Prostate gland (tissue), 2 donors: ENCODE results near the gene NCAM1. TPM values are rescaled to one million over a fixed set of nuclear protein-coding genes. Genes with fewer than 3 reads are reported as not detected.

Experiments used
- DNase-seq: peaks from one replicate; pipeline ENCODE4 v3.0.0-alpha.2; 2019; ENCODE audit warnings: low spot score
- H3K27ac ChIP-seq, 2 donors: fragments of 200-600 bp; sonication (generic); 2 replicates each; pipeline ENCODE4 v1.5.1; 2017 to 2019
- H3K27me3 ChIP-seq: fragments of 200-600 bp; sonication (generic); replicated peaks from 2 replicates; pipeline ENCODE4 v1.5.1; 2019; ENCODE audit not compliant: insufficient read depth
- H3K36me3 ChIP-seq, 2 donors: fragments of 200-600 bp; sonication (generic); 1 replicate in 1 of 2; 2 replicates in 1 of 2; pipeline versions ENCODE4 v1.5.1 to v1.8.1; 2017 to 2019
- H3K4me1 ChIP-seq: fragments of 200-600 bp; sonication (generic); replicated peaks from 2 replicates; pipeline ENCODE4 v1.5.1; 2019
- H3K4me3 ChIP-seq, 2 donors: fragments of 200-600 bp; sonication (generic); 2 replicates each; pipeline ENCODE4 v1.5.1; 2017 to 2019
- H3K9me3 ChIP-seq: fragments of 200-600 bp; sonication (generic); 2 replicates; pipeline ENCODE4 v1.5.1; 2017
- POLR2A ChIP-seq: fragments of 450-650 bp; IDR thresholded peaks from one replicate; pipeline ENCODE4 v1.6.1; 2016; ENCODE audit warnings: antibody characterized with exemption, mild to moderate bottlenecking
- POLR2AphosphoS5 ChIP-seq: sonication (generic); formaldehyde crosslinking; IDR thresholded peaks from one replicate; pipeline ENCODE4 v1.6.1; 2017; ENCODE audit warnings: antibody characterized with exemption
- WGBS: methylation state at CpG from one replicate; pipeline ENCODE4 v1.1.5; 2018; 5-methylcytosine and 5-hydroxymethylcytosine counted together
- intact Hi-C: fragments of 100-400 bp; cut with DNase I; formaldehyde crosslinking; loops from one replicate; pipeline ENCODE4 v1.14.2; 2022
- total RNA-seq, 2 donors: library from RNA; depleted of rRNA; stranded (reverse); fragments of >200 nt; gene quantifications; one replicate each; pipeline ENCODE4 v1.1.0, GENCODE V29; 2016
- TF ChIP-seq, protein P1 (sequence below), 4 experiments: fragments of 200-600 bp in 2 of 4; fragments of 450-650 bp in 2 of 4; sonication (generic) in 2 of 4; IDR thresholded peaks; 1 replicate in 3 of 4; 2 replicates in 1 of 4; pipeline ENCODE4 v1.5.1; 2016 to 2019; ENCODE audit warnings: antibody characterized with exemption in 4 of 4, mild to moderate bottlenecking in 2 of 4, moderate library complexity in 2 of 4

Gene NCAM1
- total RNA-seq, 2 donors from 2014 or later = 3.8 to 39.7 TPM

DNA sequence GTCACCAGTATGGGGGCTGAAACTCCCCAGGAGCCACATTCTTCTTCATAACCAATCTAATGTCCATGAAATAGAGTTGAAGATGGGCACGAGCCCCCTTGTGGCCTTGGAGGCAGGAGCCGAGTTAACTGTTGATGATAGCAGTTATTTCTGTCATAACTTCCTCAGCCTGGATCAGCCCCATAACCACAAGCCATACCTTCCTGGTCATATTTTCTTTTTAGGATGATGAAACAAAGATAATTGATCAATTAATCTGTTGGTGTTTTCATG, 288.2 kb downstream of the NCAM1 start:
- TF ChIP-seq, protein P1, sequence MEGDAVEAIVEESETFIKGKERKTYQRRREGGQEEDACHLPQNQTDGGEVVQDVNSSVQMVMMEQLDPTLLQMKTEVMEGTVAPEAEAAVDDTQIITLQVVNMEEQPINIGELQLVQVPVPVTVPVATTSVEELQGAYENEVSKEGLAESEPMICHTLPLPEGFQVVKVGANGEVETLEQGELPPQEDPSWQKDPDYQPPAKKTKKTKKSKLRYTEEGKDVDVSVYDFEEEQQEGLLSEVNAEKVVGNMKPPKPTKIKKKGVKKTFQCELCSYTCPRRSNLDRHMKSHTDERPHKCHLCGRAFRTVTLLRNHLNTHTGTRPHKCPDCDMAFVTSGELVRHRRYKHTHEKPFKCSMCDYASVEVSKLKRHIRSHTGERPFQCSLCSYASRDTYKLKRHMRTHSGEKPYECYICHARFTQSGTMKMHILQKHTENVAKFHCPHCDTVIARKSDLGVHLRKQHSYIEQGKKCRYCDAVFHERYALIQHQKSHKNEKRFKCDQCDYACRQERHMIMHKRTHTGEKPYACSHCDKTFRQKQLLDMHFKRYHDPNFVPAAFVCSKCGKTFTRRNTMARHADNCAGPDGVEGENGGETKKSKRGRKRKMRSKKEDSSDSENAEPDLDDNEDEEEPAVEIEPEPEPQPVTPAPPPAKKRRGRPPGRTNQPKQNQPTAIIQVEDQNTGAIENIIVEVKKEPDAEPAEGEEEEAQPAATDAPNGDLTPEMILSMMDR (IDR thresholded peaks at IDR 0.05) = no peak
- TF ChIP-seq POLR2AphosphoS5 (no peak), POLR2A (no peak)
- Histone ChIP-seq H3K4me1 (no peaks in the 10 kb centered on the region), H3K27me3 (no peaks in the 10 kb centered on the region), H3K36me3 (no peaks in the 10 kb centered on the region), H3K27ac (no peak overlapping the region), H3K9me3 (no peaks in the 10 kb centered on the region), H3K4me3 (no peak overlapping the region)
- intact Hi-C loops = loop anchor here (10.0 kb wide), 1 partner anchor 125 kb away; no protein-coding TSS in a partner anchor
- 58% methylated on average over 2 of the region's 2 CpGs for WGBS
- DNase-seq = no peak

DNA sequence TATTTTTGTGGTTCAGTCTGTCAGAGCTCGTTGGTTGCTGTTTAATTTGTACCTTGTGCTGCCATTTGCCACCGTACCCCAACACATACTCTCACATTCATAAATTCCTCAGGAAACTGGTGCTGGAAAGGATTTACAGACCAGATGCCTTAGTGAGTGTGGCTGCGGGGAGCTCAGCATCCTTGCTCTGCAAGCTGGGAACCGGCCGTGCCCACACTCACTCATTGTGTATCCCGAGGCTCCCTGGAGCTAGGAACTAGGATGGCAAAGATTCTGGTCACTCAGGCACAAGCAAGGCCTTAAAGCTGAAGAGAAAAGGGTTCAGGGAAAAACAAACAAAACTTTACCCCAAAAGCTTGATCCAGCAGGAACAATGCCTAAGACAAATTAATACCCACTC, 288.6 kb downstream of the NCAM1 start:
- intact Hi-C loops = loop anchor here (10.0 kb wide), 1 partner anchor 125 kb away; no protein-coding TSS in a partner anchor
- Histone ChIP-seq H3K27ac (no peak overlapping the region), H3K27me3 (no peaks in the 10 kb centered on the region), H3K36me3 (no peaks in the 10 kb centered on the region), H3K4me1 (no peaks in the 10 kb centered on the region), H3K4me3 (no peak overlapping the region), H3K9me3 (no peaks in the 10 kb centered on the region)
- TF ChIP-seq, protein P1 (IDR thresholded peaks at IDR 0.05) = no peak
- TF ChIP-seq POLR2A = no peak
- no peak for TF ChIP-seq POLR2AphosphoS5
- no peak for DNase-seq
- 85% methylated on average over 6 of the region's 6 CpGs for WGBS

DNA sequence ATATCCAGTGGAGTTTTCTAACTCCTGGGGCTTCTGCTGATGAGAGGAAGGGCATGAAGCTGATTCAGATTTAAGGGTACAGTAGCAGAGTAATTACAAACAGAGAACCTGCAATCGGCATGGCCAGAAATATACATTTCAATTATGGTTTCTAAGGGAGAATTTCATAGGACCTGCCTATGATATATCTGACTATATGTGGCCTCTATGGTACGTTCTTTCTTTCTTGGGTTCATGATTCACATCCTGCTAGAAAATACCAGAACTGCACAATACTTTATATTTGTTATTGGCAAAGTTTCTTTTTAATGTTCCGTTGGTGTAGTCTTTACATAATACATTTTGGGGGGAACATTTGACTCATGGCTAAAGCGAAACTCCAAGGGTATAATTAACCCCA, 290.1 kb downstream of the NCAM1 start:
- no peak for TF ChIP-seq POLR2A
- TF ChIP-seq, protein P1 (IDR thresholded peaks at IDR 0.05) = no peak
- no peak for TF ChIP-seq POLR2AphosphoS5
- Histone ChIP-seq H3K4me3 (no peak overlapping the region), H3K4me1 (no peaks in the 10 kb centered on the region), H3K36me3 (no peaks in the 10 kb centered on the region), H3K27me3 (no peaks in the 10 kb centered on the region), H3K27ac (no peak overlapping the region), H3K9me3 (no peaks in the 10 kb centered on the region)
- no peak for DNase-seq
- 91% methylated on average over 4 of the region's 4 CpGs for WGBS
- intact Hi-C loops = no loop called here

DNA sequence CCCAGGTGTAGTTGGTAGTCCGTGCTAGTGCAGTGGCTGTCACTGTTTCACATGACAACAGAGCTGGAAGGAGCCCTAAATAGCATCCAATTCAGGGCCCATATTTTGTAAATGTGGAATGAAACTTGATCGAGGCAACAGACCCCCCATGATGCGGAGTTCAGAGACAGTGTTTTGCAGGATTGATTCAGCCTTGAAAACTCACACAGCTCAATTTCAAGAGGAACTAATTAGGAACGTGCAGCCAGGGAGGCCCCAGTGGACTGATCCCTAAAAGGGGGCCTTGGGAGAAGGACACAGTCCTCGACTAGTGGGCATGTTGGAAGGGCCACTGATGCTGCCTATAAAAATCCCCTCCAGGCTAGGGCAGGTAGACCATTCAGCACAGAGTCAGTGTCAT, 292.2 kb downstream of the NCAM1 start:
- Histone ChIP-seq H3K27me3 (no peaks in the 10 kb centered on the region), H3K27ac (no peak overlapping the region), H3K36me3 (no peaks in the 10 kb centered on the region), H3K4me1 (no peaks in the 10 kb centered on the region), H3K9me3 (no peaks in the 10 kb centered on the region), H3K4me3 (no peak overlapping the region)
- intact Hi-C loops = no loop called here
- 72% methylated on average over 5 of the region's 5 CpGs for WGBS
- TF ChIP-seq POLR2A (no peak), POLR2AphosphoS5 (no peak)
- TF ChIP-seq, protein P1 (IDR thresholded peaks at IDR 0.05) = no peak
- DNase-seq = no peak

DNA sequence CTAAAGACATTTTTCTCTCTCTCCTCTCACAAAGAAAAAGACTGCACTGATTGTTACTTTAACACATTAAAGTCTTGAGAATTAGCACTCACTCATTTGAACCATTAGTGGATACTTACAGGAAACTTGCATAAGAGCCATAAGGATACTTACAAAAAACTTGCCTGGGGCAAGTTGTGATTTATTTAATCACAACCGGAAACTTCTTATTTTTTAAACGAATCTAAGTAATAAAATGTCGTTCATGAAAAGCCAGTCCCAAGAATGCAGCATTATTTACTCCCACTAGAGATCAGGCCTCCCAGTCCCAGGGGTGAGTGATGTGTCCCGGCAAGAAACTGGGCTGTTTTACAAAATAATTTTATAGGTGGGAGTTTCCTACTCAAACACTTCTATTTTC, 293.9 kb downstream of the NCAM1 start:
- no peaks in the 10 kb centered on the region for H3K36me3 ChIP-seq
- H3K4me3 ChIP-seq = no peak overlapping the region
- WGBS = 7% methylated on average over 4 of the region's 4 CpGs
- H3K27ac ChIP-seq = no peak overlapping the region
- no peak for DNase-seq
- TF ChIP-seq, protein P1 (IDR thresholded peaks at IDR 0.05) = no peak
- TF ChIP-seq POLR2AphosphoS5 = no peak
- no peak for TF ChIP-seq POLR2A
- intact Hi-C loops = no loop called here
- no peaks in the 10 kb centered on the region for H3K4me1 ChIP-seq
- H3K27me3 ChIP-seq = no peaks in the 10 kb centered on the region
- no peaks in the 10 kb centered on the region for H3K9me3 ChIP-seq
